ENCODE results near the gene FGF22. TPM values are rescaled to one million over a fixed set of nuclear protein-coding genes. Genes with fewer than 3 reads are reported as not detected.

Gene FGF22
- total RNA-seq, 4 donors from 2014 or later, result 0.38 to 1.6 TPM; not detected in 2

- peak overlapping the region; percentile 70 to 95 (median 86) for H3K4me3 ChIP-seq
- peak overlapping the region in 3 of 4 donors; percentile 35 to 89 (median 78) for H3K27ac ChIP-seq
- DNase-seq, result no peak
- WGBS, 2 donors, result 24 to 32% methylated on average over 19 of the region's 32 CpGs
- H3K36me3 ChIP-seq, result peaks cover 0 to 30% (median 5%) of the 10 kb centered on the region in 3 donors
- intact Hi-C loops (cut with DNase I), result no loop called here
- no peaks in the 10 kb centered on the region for H3K27me3 ChIP-seq
- H3K4me1 ChIP-seq, result peaks cover 24 to 39% (median 25%) of the 10 kb centered on the region in 3 donors
- TF ChIP-seq POLR2A (IDR thresholded peaks at IDR 0.05), result no peak
- TF ChIP-seq, protein P1, sequence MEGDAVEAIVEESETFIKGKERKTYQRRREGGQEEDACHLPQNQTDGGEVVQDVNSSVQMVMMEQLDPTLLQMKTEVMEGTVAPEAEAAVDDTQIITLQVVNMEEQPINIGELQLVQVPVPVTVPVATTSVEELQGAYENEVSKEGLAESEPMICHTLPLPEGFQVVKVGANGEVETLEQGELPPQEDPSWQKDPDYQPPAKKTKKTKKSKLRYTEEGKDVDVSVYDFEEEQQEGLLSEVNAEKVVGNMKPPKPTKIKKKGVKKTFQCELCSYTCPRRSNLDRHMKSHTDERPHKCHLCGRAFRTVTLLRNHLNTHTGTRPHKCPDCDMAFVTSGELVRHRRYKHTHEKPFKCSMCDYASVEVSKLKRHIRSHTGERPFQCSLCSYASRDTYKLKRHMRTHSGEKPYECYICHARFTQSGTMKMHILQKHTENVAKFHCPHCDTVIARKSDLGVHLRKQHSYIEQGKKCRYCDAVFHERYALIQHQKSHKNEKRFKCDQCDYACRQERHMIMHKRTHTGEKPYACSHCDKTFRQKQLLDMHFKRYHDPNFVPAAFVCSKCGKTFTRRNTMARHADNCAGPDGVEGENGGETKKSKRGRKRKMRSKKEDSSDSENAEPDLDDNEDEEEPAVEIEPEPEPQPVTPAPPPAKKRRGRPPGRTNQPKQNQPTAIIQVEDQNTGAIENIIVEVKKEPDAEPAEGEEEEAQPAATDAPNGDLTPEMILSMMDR (IDR thresholded peaks at IDR 0.05), result no peak
- H3K9me3 ChIP-seq, result no peaks in the 10 kb centered on the region
Observed at GRCh38 chr19:633786-634639, 5.7 kb upstream of the FGF22 start.

DNA sequence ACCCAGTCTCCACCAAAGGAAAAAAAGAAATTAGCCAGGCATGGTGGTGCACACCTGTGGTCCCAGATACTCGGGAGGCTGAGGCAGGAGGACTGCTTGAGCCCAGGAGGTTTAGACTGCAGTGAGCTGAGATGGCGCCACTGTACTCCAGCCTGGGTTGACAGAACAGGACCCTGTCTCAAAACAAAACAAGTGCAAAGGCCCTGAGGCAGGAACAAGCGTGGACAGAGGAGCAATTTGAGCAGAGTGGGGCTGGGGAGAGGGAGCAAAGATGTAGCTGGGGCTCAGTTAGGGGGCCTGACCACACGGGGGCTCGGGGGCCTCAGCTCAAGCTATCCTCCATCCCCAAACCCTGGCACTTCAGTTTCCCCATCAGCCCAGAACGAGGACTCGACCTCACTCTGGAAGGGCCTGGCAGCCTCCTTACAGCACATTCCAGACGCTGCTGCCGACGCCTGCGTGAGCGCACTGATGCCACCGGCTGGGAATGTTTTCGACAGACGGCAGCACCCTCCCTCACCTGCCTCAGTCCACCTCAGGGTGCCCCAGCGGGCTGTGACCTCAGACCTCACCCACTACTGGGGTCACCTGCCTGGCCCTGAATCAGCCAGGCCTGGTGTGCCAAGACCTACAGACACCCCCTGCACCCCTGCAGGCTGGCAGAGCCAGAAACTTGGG lies 4.6 kb upstream of the FGF22 start:
- H3K27me3 ChIP-seq, result no peaks in the 10 kb centered on the region
- H3K4me1 ChIP-seq, result peaks cover 30 to 49% (median 32%) of the 10 kb centered on the region in 3 donors
- intact Hi-C loops (cut with DNase I), result no loop called here
- H3K36me3 ChIP-seq, result peaks cover 0 to 19% (median 0%) of the 10 kb centered on the region in 3 donors
- H3K4me3 ChIP-seq, result no peak overlapping the region
- no peaks in the 10 kb centered on the region for H3K9me3 ChIP-seq
- TF ChIP-seq, protein P1 (IDR thresholded peaks at IDR 0.05), result no peak
- no peak for TF ChIP-seq POLR2A (IDR thresholded peaks at IDR 0.05)
- 90% methylated on average over 12 of the region's 16 CpGs; no CpG with 5 or more reads in 1 of the 2 donors for WGBS, 2 donors
- DNase-seq, result no peak
- H3K27ac ChIP-seq, result no peak overlapping the region

DNA sequence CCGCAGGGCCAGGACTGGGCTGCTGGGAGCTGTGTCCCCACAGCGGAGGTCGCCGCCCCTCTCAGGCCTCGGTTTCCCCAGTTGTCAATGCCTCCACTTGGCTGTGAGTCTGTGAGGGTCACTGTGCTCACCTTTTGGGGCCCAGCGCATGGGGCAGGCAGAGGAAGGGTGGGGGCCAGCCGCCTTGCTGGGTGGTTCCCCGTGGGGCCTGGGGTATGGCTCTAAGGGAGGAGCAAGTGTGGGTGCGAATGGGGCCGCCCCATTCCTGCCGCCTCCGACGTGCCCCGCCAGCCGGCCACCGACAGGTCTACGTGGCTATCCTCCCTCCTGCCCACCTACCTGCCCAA lies 800 bp upstream of the FGF22 start:
- Histone ChIP-seq H3K27me3 (no peaks in the 10 kb centered on the region), H3K27ac (peak overlapping the region in 2 of 4 donors; percentile 25 to 60), H3K9me3 (no peaks in the 10 kb centered on the region), H3K4me1 (peaks cover 20 to 39% (median 22%) of the 10 kb centered on the region in 3 donors), H3K36me3 (no peaks in the 10 kb centered on the region), H3K4me3 (peak overlapping the region; percentile 16 to 69 (median 44))
- intact Hi-C loops (cut with DNase I), result no loop called here
- DNase-seq, result no peak
- 52% methylated on average over 6 of the region's 17 CpGs; no CpG with 5 or more reads in 1 of the 2 donors for WGBS, 2 donors
- TF ChIP-seq, protein P1 (IDR thresholded peaks at IDR 0.05), result no peak
- TF ChIP-seq POLR2A (IDR thresholded peaks at IDR 0.05), result no peak

DNA sequence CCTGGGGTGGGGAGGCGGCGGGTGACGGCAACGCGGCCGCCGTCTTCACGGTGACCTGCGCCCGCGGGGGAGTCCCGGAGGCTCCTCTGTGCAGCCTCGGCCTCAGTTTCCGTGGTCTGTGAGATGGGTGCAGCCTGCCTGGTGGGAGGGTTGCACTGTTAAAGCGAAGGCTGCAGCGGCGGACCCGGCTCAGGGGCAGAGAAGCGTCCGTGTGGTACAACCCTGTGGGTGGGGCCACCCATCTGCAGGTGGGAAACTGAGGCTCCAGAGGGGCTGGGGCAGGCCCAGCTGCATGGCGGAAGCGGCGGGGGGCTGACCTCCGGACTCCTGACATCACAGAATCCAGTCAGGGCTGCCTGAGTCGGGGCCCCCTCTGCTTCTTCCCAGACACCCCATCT lies 481 bp downstream of the FGF22 start:
- DNase-seq, result no peak
- H3K36me3 ChIP-seq, result peaks cover 0 to 12% (median 0%) of the 10 kb centered on the region in 3 donors
- no peaks in the 10 kb centered on the region for H3K27me3 ChIP-seq

More for the DNA sequence above, 481 bp downstream of the FGF22 start:
- H3K4me1 ChIP-seq, result peaks cover 14 to 27% (median 15%) of the 10 kb centered on the region in 3 donors
- H3K9me3 ChIP-seq, result no peaks in the 10 kb centered on the region
- TF ChIP-seq POLR2A (IDR thresholded peaks at IDR 0.05), result no peak
- TF ChIP-seq, protein P1 (IDR thresholded peaks at IDR 0.05), result no peak
- peak overlapping the region in 3 of 4 donors; percentile 25 to 60 (median 36) for H3K27ac ChIP-seq
- 55 to 60% methylated on average over 1 to 4 of the region's 25 CpGs for WGBS, 2 donors
- intact Hi-C loops (cut with DNase I), result no loop called here
- peak overlapping the region; percentile 32 to 69 (median 44) for H3K4me3 ChIP-seq

All from esophagus squamous epithelium (tissue), 5 donors.